Activated T-cell treated with anti-CD3 and anti-CD28 coated beads for 48 hours (primary cell): ENCODE measurements around the gene CERS3.

Experiments
- DNase-seq: peaks from one replicate; pipeline ENCODE4 v3.0.0-alpha.2; 2020; ENCODE audit warnings: low read depth

CERS3 gene

GRCh38 chr15:100528833-100529428, at the start of gene CERS3:
Gene CERS3, minus strand, starts transcription at chr15:100528950. Its CDS starts 27,101 bp downstream, at chr15:100501849.
- DNase-seq, result no peak

DNA sequence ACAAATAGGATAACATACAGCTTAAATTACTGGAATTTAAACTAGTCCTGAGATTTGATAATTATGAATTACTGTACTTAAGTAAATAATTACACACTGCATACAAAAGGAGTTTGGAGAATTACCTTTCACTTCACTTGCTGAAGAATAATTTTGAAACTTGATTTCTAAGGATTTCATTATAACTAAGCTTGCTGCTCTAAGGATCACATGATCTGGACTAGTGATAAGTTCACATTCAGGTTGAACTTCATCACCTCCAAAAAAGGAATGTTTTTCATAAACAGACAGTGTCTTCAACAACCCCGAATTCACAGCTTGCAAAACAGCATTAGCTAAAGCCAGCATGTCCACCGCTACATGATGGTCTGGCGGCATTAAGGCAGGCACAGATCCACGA, 44.8 kb upstream of the CERS3 start:
- no peak for DNase-seq

DNA sequence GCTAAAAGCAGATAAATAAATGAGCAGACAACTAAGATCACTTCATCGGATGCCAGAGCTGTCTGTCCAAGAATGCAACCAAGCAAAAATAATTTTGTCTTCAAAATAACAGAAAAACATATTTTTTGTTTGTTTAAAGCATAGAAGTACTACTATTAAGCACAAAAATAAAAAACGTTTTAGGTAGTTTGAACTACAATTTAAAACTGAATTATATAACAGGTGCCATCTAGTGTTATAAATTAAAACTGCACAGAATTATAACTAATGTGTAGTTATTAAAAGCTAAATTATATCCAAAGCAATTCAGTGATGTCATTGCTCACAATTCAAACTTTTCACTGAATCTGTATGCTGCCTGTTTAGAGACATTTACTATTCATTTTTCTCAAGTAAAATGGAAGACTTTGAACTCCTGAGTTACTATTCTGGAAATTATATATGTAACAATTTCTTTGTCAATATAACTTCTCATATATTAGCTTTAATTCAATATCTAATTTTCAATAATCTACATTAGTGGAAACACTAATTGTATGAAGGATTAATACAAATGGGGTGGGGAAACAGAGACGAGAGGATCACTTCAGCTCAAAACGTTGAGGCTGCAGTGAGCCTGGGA, 43.7 kb upstream of the CERS3 start:
- DNase-seq, result no peak

GRCh38 chr15:100571592-100572167, 42.9 kb upstream of the CERS3 start:
- no peak for DNase-seq

GRCh38 chr15:100570735-100571313, 42.1 kb upstream of the CERS3 start:
- no peak for DNase-seq

GRCh38 chr15:100570275-100570674, 41.5 kb upstream of the CERS3 start:
- no peak for DNase-seq

- DNase-seq, result no peak
Measured at GRCh38 chr15:100569391-100569790, 40.6 kb upstream of the CERS3 start.

DNA sequence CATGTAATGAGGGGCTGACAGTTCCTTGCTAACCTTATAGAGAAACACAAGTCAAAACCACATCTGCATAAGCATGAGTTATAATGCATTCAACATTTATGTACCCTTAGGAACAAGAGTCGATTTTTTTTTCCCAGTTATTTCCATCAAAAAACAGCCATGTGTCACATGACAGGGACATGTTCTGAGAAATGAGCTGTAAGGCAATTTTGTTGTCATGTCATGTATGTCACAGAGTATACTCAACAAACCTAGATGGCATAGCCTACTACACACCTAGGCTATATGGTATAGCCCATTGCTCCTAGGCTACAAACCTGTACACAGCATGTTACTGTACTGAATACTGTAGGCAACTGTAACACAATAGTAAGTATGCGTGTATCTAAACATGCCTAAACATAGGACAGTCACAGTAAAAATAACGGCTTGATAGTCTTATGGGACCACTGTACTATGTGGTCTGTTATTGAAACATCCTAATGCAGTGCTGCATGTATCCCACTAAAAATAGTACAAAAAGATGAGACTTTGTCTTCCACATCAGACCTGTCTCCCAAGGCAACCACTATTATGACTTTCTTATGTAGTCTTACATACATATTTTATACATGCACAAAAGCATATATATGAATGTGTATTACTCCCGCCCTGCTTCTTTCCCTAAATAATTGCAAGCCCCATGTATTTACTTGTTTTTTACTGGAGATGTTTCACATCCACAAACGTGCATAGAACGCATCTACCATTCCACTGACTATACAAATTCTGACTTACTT, 38.3 kb upstream of the CERS3 start:
- no peak for DNase-seq

- DNase-seq, result no peak
Measured at GRCh38 chr15:100565591-100565990, 36.8 kb upstream of the CERS3 start.

DNA sequence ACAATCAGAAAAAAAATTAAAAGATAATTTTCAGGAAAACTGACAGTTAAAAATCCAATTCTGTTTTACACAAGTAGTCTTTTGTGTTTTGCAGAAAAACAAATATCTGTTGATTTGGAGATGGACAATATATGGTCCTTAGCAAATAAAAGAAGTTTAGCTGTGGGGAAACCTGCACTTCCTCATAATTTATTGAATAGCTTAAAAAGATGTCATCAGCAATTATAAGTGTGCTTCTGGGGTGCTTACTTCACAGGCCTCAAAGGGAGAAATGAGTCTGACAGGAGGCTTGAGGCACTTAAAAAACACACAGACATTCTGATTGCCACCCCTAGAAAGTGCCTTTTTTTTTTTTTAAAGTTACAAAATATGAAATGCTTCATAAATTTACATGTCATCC, 31.6 kb upstream of the CERS3 start:
- DNase-seq, result no peak

- DNase-seq, result no peak
Measured at GRCh38 chr15:100559330-100559729, 30.6 kb upstream of the CERS3 start.

GRCh38 chr15:100558771-100559254, 30.1 kb upstream of the CERS3 start:
- no peak for DNase-seq

DNA sequence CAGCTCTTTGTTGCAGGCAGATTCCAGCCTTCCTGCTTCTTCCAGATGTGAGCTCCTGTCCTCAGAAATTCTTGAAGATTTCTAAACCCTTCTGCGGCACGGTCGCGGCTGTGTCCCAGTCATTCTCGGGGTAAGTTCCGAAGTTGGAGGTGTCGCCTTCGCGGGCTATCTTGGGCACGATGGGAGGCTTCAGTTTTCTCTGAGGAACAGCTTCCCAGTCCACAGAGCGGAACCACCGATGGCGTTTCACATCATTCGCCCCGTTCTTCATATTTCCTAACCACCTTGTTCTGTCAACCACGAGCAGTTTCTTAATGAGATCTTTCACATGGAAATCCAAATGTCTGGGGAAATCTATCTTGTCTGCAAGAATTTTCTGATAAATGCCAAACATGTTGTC, 24.7 kb upstream of the CERS3 start:
- no peak for DNase-seq

- DNase-seq, result no peak
Measured at GRCh38 chr15:100547961-100548360, 19.2 kb upstream of the CERS3 start.

DNA sequence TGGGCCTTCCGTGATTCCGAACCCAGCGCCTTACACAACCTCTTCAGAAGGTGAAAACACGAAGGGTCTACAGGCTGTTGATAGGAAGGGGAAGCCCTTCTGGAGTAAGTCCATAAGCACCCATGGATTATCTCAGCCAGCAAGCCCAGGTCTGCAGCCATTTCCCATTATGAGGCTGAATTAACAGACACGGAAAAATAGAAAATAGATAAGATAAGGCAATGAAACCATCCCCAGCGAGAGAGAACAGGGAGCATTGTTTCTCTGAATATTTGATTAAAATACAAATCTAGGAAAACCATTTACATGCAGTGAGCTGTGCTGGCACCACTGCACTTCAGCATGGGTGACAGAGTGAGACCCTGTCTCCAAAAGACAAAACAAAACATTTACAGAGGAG, 16.2 kb upstream of the CERS3 start:
- DNase-seq, result no peak

DNA sequence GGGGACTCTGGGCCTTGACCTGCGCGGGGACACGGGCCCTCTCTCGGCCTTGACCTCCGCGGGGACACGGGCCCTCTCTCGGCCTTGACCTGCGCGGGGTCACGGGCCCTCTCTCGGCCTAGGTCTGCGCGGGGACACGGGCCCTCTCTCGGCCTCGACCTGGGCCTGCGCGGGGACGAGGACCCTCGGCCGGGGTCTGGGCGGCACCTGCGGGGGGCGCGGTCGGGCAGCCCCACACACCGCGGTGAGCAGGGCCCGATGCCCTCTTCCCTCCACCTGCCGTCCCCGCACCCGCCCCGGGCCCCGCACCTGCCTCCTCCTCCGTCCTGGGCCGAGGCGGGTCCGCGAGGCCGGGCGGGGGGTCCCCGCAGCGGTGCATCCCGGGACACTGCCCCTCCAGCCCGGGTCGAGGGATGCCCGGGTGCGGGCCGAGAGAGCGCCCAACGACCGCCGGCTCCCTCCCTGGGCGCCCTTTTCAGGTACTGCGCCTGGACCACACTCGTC, 15.6 kb upstream of the CERS3 start:
- DNase-seq, result no peak

GRCh38 chr15:100542290-100542689, 13.5 kb upstream of the CERS3 start:
- DNase-seq, result no peak

GRCh38 chr15:100537331-100537730, 8.6 kb upstream of the CERS3 start:
- DNase-seq, result no peak

DNA sequence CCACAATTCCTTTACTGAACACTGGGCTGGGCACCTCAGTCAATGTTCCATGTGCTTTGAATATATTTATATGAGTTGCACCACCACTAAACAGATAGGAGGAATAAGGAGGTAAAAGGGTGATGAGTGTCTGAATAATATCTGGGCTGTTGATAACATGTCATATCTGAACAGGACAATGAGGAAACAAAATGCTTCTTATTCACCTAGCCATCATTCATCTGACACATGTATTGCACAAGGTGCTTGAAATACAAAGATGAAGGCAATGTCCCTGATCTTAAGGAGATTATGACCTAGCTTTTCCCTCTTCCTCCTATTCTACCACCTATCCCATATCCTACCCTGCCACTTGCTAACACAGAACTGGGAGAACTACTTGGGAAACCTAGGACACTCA, 8.0 kb upstream of the CERS3 start:
- DNase-seq, result no peak

GRCh38 chr15:100533886-100534285, 5.1 kb upstream of the CERS3 start:
- no peak for DNase-seq

DNA sequence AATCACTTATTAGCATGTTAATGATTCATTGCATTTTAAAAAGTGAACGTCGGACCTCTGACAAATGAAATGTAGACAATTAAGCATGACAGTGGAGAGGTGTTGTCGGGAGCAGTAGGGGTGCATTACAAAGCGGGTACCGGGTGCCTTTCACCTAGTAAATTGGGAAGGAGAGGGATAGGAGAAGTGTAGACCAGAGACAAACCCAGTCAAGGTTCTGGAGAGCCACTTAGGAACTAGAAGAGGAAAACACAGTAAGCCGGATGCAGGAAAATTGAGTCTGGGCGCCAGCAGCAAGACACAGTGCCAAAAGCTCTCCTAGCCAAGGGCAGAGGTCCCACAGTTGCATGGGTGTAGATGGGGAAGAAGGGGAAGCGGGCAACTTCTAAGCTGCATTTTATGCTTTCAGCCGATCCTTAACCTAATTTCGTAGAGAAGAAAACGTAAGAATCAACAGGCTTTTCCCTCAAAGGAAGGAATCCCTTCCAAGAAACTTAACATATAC, 3.1 kb upstream of the CERS3 start:
- no peak for DNase-seq

- no peak for DNase-seq
Measured at GRCh38 chr15:100531204-100531603, 2.5 kb upstream of the CERS3 start.
